GM08714 (cell line): Measurements from ENCODE around the gene ANKS1B.

Experiments used
- H3K4me3 ChIP-seq: fragments of 200-500 bp; sonication (Bioruptor generic); 2 replicates; pipeline ENCODE4 v1.5.1; 2014; ENCODE audit warnings: mild to moderate bottlenecking, low read length, inconsistent platforms
- ZNF274 ChIP-seq: IDR thresholded peaks from 2 replicates; pipeline ENCODE4 v1.6.1; 2012; ENCODE audit warnings: mild to moderate bottlenecking, low read depth, low read length

Gene ANKS1B

GRCh38 chr12:99549196-99549595 is 435.5 kb downstream of the ANKS1B start:
- TF ChIP-seq ZNF274: no peak
- no peak overlapping the region for H3K4me3 ChIP-seq

- no peak for TF ChIP-seq ZNF274
- no peak overlapping the region for H3K4me3 ChIP-seq
Measured at GRCh38 chr12:99544457-99544856, 440.3 kb downstream of the ANKS1B start.

- H3K4me3 ChIP-seq: no peak overlapping the region
- no peak for TF ChIP-seq ZNF274
Measured at GRCh38 chr12:99529966-99530365, 454.8 kb downstream of the ANKS1B start.

- TF ChIP-seq ZNF274: no peak
- no peak overlapping the region for H3K4me3 ChIP-seq
Measured at GRCh38 chr12:99528478-99528877, 456.3 kb downstream of the ANKS1B start.

- no peak for TF ChIP-seq ZNF274
- no peak overlapping the region for H3K4me3 ChIP-seq
Measured at GRCh38 chr12:99523853-99524252, 460.9 kb downstream of the ANKS1B start.

- TF ChIP-seq ZNF274: no peak
- H3K4me3 ChIP-seq: no peak overlapping the region
Measured at GRCh38 chr12:99522456-99522855, 462.3 kb downstream of the ANKS1B start.

GRCh38 chr12:99521664-99522063 is 463.1 kb downstream of the ANKS1B start:
- H3K4me3 ChIP-seq: no peak overlapping the region
- TF ChIP-seq ZNF274: no peak

GRCh38 chr12:99513066-99513465 is 471.7 kb downstream of the ANKS1B start:
- H3K4me3 ChIP-seq: no peak overlapping the region
- TF ChIP-seq ZNF274: no peak

GRCh38 chr12:99505805-99506204 is 478.9 kb downstream of the ANKS1B start:
- H3K4me3 ChIP-seq: no peak overlapping the region

GRCh38 chr12:99498756-99499155 is 486.0 kb downstream of the ANKS1B start:
- H3K4me3 ChIP-seq: no peak overlapping the region
- no peak for TF ChIP-seq ZNF274

More at GRCh38 chr12:99505805-99506204, 478.9 kb downstream of the ANKS1B start:
- no peak for TF ChIP-seq ZNF274

GRCh38 chr12:99495799-99496198 is 488.9 kb downstream of the ANKS1B start:
- no peak for TF ChIP-seq ZNF274
- H3K4me3 ChIP-seq: no peak overlapping the region

GRCh38 chr12:99493197-99493596 is 491.5 kb downstream of the ANKS1B start:
- H3K4me3 ChIP-seq: no peak overlapping the region
- no peak for TF ChIP-seq ZNF274

GRCh38 chr12:99486277-99486676 is 498.5 kb downstream of the ANKS1B start:
- TF ChIP-seq ZNF274: no peak
- H3K4me3 ChIP-seq: no peak overlapping the region

- H3K4me3 ChIP-seq: no peak overlapping the region
- no peak for TF ChIP-seq ZNF274
Measured at GRCh38 chr12:99479149-99479548, 505.6 kb downstream of the ANKS1B start.

- TF ChIP-seq ZNF274: no peak
- H3K4me3 ChIP-seq: no peak overlapping the region
Measured at GRCh38 chr12:99476956-99477355, 507.8 kb downstream of the ANKS1B start.

GRCh38 chr12:99455350-99456035 is 529.2 kb downstream of the ANKS1B start:
- no peak overlapping the region for H3K4me3 ChIP-seq
- no peak for TF ChIP-seq ZNF274

- no peak overlapping the region for H3K4me3 ChIP-seq
- no peak for TF ChIP-seq ZNF274
Measured at GRCh38 chr12:99454539-99455172, 530.1 kb downstream of the ANKS1B start.
